ENCODE results near the gene SPATS1.
A peak's percentile ranks its signal among the peaks of the same experiment; 100 is the strongest.

The SPATS1 gene

DNA sequence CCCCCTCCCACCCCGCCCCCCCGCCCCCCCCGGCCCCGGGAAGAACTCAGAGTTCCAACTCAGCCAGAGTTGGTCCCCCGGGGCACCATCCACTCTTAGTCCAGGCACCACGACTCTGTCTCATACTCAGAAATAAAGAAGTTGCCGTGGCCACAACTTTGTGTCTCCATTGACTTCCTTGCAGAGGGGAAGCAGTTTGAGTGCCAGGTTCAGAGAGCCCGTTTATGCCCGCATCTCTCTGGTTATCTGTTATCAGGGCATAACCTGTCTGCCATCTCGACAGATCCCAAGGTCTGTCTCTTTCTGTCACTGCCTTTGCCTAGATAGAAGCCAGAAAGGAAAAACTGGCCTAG lies 45.7 kb downstream of the SPATS1 start:
- H3K27ac ChIP-seq: peak overlapping the region; percentile 91 to 95
- DNase-seq (ENCODE audit: low spot score): peak; percentile 79
- TF ChIP-seq, protein P1, sequence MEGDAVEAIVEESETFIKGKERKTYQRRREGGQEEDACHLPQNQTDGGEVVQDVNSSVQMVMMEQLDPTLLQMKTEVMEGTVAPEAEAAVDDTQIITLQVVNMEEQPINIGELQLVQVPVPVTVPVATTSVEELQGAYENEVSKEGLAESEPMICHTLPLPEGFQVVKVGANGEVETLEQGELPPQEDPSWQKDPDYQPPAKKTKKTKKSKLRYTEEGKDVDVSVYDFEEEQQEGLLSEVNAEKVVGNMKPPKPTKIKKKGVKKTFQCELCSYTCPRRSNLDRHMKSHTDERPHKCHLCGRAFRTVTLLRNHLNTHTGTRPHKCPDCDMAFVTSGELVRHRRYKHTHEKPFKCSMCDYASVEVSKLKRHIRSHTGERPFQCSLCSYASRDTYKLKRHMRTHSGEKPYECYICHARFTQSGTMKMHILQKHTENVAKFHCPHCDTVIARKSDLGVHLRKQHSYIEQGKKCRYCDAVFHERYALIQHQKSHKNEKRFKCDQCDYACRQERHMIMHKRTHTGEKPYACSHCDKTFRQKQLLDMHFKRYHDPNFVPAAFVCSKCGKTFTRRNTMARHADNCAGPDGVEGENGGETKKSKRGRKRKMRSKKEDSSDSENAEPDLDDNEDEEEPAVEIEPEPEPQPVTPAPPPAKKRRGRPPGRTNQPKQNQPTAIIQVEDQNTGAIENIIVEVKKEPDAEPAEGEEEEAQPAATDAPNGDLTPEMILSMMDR (IDR thresholded peaks at IDR 0.05): no peak

DNA sequence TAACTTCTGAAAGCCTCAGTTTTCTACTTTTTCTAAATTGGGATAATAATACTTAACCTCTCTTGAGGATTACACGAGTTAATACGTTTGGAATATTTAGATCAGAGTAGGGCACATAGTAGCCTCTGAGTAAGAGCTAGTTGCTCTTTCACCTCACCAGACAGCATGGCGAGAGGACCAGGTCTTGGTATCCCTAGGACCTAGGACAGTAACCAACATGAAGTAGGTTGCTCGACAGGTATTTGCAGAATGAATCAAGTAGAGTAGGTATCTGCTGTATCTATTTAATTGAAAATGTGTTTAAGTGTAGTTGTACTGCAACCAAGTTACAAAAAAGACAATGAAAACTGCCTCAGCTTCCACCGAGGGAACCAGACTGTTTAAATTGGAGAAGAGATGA lies 46.4 kb downstream of the SPATS1 start:
- H3K27ac ChIP-seq: peak overlapping the region in 1 of 2 donors; percentile 91
- no peak for DNase-seq (ENCODE audit: low spot score)
- peak overlapping the region; percentile 85 for H3K4me3 ChIP-seq
- TF ChIP-seq, protein P1 (IDR thresholded peaks at IDR 0.05): no peak

More for the DNA sequence above, 45.7 kb downstream of the SPATS1 start:
- H3K4me3 ChIP-seq: peak overlapping the region; percentile 85

DNA sequence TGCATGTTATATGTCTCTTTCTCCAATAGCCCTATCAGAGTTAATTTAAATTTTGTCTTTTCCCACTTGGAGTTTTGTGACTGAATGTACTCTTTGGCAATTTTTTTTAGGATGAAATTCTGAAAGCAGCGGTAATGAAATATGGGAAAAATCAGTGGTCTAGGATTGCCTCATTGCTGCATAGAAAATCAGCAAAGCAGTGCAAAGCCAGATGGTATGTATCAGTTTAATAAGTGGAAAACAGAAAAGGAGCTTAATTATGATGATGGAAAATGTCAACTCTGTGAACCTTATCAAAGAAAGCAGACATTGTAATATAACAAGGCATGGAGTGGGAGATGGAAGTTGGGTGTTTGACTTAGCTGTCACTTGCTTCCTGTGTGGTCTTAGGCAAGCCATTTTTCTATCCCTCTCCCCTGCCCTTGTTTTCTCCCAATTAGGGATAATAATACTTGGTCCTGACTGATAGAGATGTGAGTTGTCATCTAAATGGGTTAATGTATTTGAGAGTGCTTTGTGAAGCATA lies 47.8 kb downstream of the SPATS1 start:
- no peak for DNase-seq (ENCODE audit: low spot score)
- peak overlapping the region; percentile 7 for H3K4me3 ChIP-seq
- TF ChIP-seq, protein P1 (IDR thresholded peaks at IDR 0.05): no peak
- H3K27ac ChIP-seq: no peak overlapping the region

All from coronary artery (tissue), 2 donors.